Lower leg skin (tissue), 4 donors: ENCODE results near the gene FTO. TPM values are rescaled to one million over a fixed set of nuclear protein-coding genes. Genes with fewer than 3 reads are reported as not detected.

Source experiments
- DNase-seq, 2 donors: peaks; one replicate each; pipeline ENCODE4 v3.0.0-alpha.2; 2019; ENCODE audit warnings: low spot score in 2 of 2
- H3K4me3 ChIP-seq: fragments of 200-600 bp; sonication (generic); 2 replicates; pipeline ENCODE4 v1.5.1; 2017; ENCODE audit warnings: mild to moderate bottlenecking, low read depth; ENCODE audit not compliant: poor library complexity, severe bottlenecking
- CTCF ChIP-seq, 3 donors: fragments of 450-650 bp; IDR thresholded peaks; one replicate each; pipeline ENCODE4 v1.5.1; 2016; ENCODE audit warnings: antibody characterized with exemption in 3 of 3, mild to moderate bottlenecking in 3 of 3, moderate library complexity in 2 of 3
- POLR2A ChIP-seq, 2 donors: fragments of 450-650 bp; IDR thresholded peaks; one replicate each; pipeline ENCODE4 v1.6.1; 2016 to 2017; ENCODE audit warnings: antibody characterized with exemption in 2 of 2, mild to moderate bottlenecking in 1 of 2, moderate library complexity in 1 of 2
- WGBS, 2 donors: methylation state at CpG; one replicate each; pipeline ENCODE4 v1.1.5; 2018; 5-methylcytosine and 5-hydroxymethylcytosine counted together
- intact Hi-C: fragments of 100-400 bp; cut with DNase I; formaldehyde crosslinking; loops from one replicate; pipeline ENCODE4 v1.15.0; 2023; ENCODE audit warnings: low total_unique reads
- total RNA-seq, 4 donors: library from RNA; depleted of rRNA; stranded (reverse); fragments of >200 nt; gene quantifications; one replicate each; pipeline ENCODE4 v1.1.0, GENCODE V29; 2016

The FTO gene
- total RNA-seq, 4 donors from 2014 or later: 61.2 to 88.2 (median 64.1) TPM

GRCh38 chr16:54144572-54144947 lies 440.6 kb downstream of the FTO start:
- TF ChIP-seq POLR2A (IDR thresholded peaks at IDR 0.05): no peak
- TF ChIP-seq CTCF (IDR thresholded peaks at IDR 0.05): no peak
- 86 to 88% methylated on average over 7 of the region's 7 CpGs for WGBS, 2 donors
- H3K4me3 ChIP-seq: no peak overlapping the region
- intact Hi-C loops: no loop called here
- peak in 1 of 2 donors; percentile 2 for DNase-seq

GRCh38 chr16:54145881-54146280 lies 441.9 kb downstream of the FTO start:
- intact Hi-C loops: no loop called here
- WGBS, 2 donors: 69 to 82% methylated on average over 4 of the region's 4 CpGs
- peak in 1 of 2 donors; percentile 31 for DNase-seq

GRCh38 chr16:54148974-54149373 lies 445.0 kb downstream of the FTO start:
- H3K4me3 ChIP-seq: no peak overlapping the region
- TF ChIP-seq CTCF (IDR thresholded peaks at IDR 0.05): no peak
- WGBS, 2 donors: 93 to 94% methylated on average over 4 of the region's 4 CpGs
- peak in 1 of 2 donors; percentile 20 for DNase-seq
- intact Hi-C loops: no loop called here

More at GRCh38 chr16:54145881-54146280, 441.9 kb downstream of the FTO start:
- no peak overlapping the region for H3K4me3 ChIP-seq
- no peak for TF ChIP-seq POLR2A (IDR thresholded peaks at IDR 0.05)
- TF ChIP-seq CTCF (IDR thresholded peaks at IDR 0.05): no peak

- TF ChIP-seq CTCF (IDR thresholded peaks at IDR 0.05) (no peak), POLR2A (IDR thresholded peaks at IDR 0.05) (no peak)
- DNase-seq: peak in 1 of 2 donors; percentile 79
- no peak overlapping the region for H3K4me3 ChIP-seq
- intact Hi-C loops: no loop called here
- 90 to 92% methylated on average over 12 of the region's 12 CpGs for WGBS, 2 donors
These were observed 446.9 kb downstream of the FTO start for GRCh38 chr16:54150861-54151260.

- peak in 1 of 2 donors; percentile 36 for DNase-seq
- 84 to 87% methylated on average over 19 of the region's 19 CpGs for WGBS, 2 donors
- no peak overlapping the region for H3K4me3 ChIP-seq
- TF ChIP-seq POLR2A (IDR thresholded peaks at IDR 0.05) (no peak), CTCF (IDR thresholded peaks at IDR 0.05) (no peak)
- intact Hi-C loops: no loop called here
These were observed 448.6 kb downstream of the FTO start for GRCh38 chr16:54152362-54153239.
